Measurements from ENCODE around the gene STAT6.

The STAT6 gene

GRCh38 chr12:57103856-57104255 lies 7.3 kb downstream of the STAT6 start:
- DNase-seq (ENCODE audit: extremely low read depth, low read depth), result no peak
- no peak for TF ChIP-seq CTCF (IDR thresholded peaks at IDR 0.05; ENCODE audit: low read depth, low read length)

- no peak for TF ChIP-seq CTCF (IDR thresholded peaks at IDR 0.05; ENCODE audit: low read depth, low read length)
- no peak for DNase-seq (ENCODE audit: extremely low read depth, low read depth)
Measured at GRCh38 chr12:57101892-57102695, 9.1 kb downstream of the STAT6 start.

GRCh38 chr12:57099766-57100165 lies 11.4 kb downstream of the STAT6 start:
- no peak for TF ChIP-seq CTCF (IDR thresholded peaks at IDR 0.05; ENCODE audit: low read depth, low read length)
- DNase-seq (ENCODE audit: extremely low read depth, low read depth), result no peak

GRCh38 chr12:57099047-57099714 lies 12.0 kb downstream of the STAT6 start:
- TF ChIP-seq CTCF (IDR thresholded peaks at IDR 0.05; ENCODE audit: low read depth, low read length), result no peak
- DNase-seq (ENCODE audit: extremely low read depth, low read depth), result no peak

GRCh38 chr12:57098546-57098945 lies 12.6 kb downstream of the STAT6 start:
- no peak for DNase-seq (ENCODE audit: extremely low read depth, low read depth)
- no peak for TF ChIP-seq CTCF (IDR thresholded peaks at IDR 0.05; ENCODE audit: low read depth, low read length)

- no peak for TF ChIP-seq CTCF (IDR thresholded peaks at IDR 0.05; ENCODE audit: low read depth, low read length)
- DNase-seq (ENCODE audit: extremely low read depth, low read depth), result no peak
Measured at GRCh38 chr12:57097554-57097835, 13.7 kb downstream of the STAT6 start.

GRCh38 chr12:57096748-57097553 lies 14.2 kb downstream of the STAT6 start:
- TF ChIP-seq CTCF (IDR thresholded peaks at IDR 0.05; ENCODE audit: low read depth, low read length), result no peak
- DNase-seq (ENCODE audit: extremely low read depth, low read depth), result no peak
